Measurements from ENCODE around the gene MYO6. TPM values are rescaled to one million over a fixed set of nuclear protein-coding genes. Genes with fewer than 3 reads are reported as not detected.

Gene MYO6
- total RNA-seq, 1 experiment from 2014 or later: 46.9 TPM

DNA sequence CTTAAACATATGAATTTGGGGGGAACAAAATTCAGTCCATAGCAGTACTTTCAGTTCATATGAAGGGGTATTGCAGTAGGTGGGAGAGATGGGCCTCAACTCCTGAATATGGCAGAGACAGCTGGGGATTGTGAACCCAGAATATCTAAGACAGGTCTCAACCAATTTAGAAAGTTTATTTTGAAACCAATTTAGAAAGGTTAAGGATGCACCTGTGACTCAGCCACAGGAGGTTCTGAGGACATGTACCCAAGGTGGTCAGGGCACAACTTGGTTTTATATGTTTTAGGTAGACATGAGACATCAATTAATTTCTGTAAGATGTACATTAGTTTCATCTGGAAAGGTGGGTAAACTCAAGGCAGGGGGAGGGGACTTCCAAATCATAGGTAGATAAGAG, 59.5 kb downstream of the MYO6 start:
- Mint-ChIP-seq H3K36me3 (ENCODE audit: insufficient read depth in 1 of 3, low read depth in 3 of 3) (peaks cover 9 to 32% (median 23%) of the 10 kb centered on the region in 3 experiments; a peak in 6 of 7 replicates), H3K27ac (no peak overlapping the region), H3K4me1 (peaks cover 14 to 23% of the 10 kb centered on the region in 2 experiments), H3K4me3 (no peak overlapping the region), H3K27me3 (ENCODE audit: low read depth) (no peaks in the 10 kb centered on the region), H3K9me3 (peaks cover 15 to 16% of the 10 kb centered on the region in 2 experiments)
- DNase-seq: no peak
- Histone ChIP-seq H3K56ac (ENCODE audit: insufficient read length, low read depth, low read length) (no peak overlapping the region), H3T11ph (ENCODE audit: low read length) (no peak overlapping the region), H3K27me3 (ENCODE audit: insufficient read depth, low read length) (no peaks in the 10 kb centered on the region), H3K4me2 (ENCODE audit: insufficient read depth, insufficient read length, low read length) (no peak overlapping the region), H3K79me2 (ENCODE audit: insufficient read depth, low read length) (no peaks in the 10 kb centered on the region), H3K4ac (ENCODE audit: low read depth, low read length) (no peak overlapping the region), H3K23me2 (ENCODE audit: insufficient read length, low read depth, low read length, poor library complexity, severe bottlenecking) (no peaks in the 10 kb centered on the region), H2AFZ (ENCODE audit: low read length) (no peak overlapping the region), H2BK12ac (ENCODE audit: insufficient read length, low read depth, low read length) (no peak overlapping the region), H3K23ac (ENCODE audit: insufficient read length, low read depth, low read length) (no peak overlapping the region), H4K20me1 (ENCODE audit: control insufficient read depth, insufficient read depth, insufficient read length) (no peaks in the 10 kb centered on the region), H2AK5ac (ENCODE audit: insufficient read length, low read length) (no peak overlapping the region), H3K27ac (ENCODE audit: insufficient read length, low read depth, low read length) (no peak overlapping the region), H3K9me3 (ENCODE audit: control insufficient read depth, low read depth, low read length) (no peaks in the 10 kb centered on the region), H2BK15ac (ENCODE audit: low read depth, low read length) (no peak overlapping the region), H3K18ac (ENCODE audit: insufficient read length, low read depth, low read length) (no peak overlapping the region), H3K14ac (ENCODE audit: insufficient read depth, low read length) (no peak overlapping the region), H2BK5ac (ENCODE audit: insufficient read length, low read length) (no peak overlapping the region), H3K79me1 (ENCODE audit: insufficient read depth, low read depth, low read length, poor library complexity, severe bottlenecking) (no peaks in the 10 kb centered on the region), H2BK20ac (ENCODE audit: low read depth, low read length, poor library complexity, severe bottlenecking) (no peak overlapping the region), H3K4me1 (ENCODE audit: insufficient read depth, low read length) (no peaks in the 10 kb centered on the region; the same call in 1 of the 2 replicates), H3K9ac (ENCODE audit: extremely low read depth, insufficient read length, low read length) (no peak overlapping the region), H2BK120ac (ENCODE audit: low read depth, low read length, poor library complexity, severe bottlenecking) (no peak overlapping the region), H4K91ac (ENCODE audit: insufficient read length, low read depth, low read length) (no peak overlapping the region), H4K5ac (ENCODE audit: insufficient read length, low read depth, low read length) (no peak overlapping the region), H4K8ac (replicated peaks; ENCODE audit: insufficient read length, low read depth, low read length) (no peak overlapping the region)
- TF ChIP-seq, protein P1, sequence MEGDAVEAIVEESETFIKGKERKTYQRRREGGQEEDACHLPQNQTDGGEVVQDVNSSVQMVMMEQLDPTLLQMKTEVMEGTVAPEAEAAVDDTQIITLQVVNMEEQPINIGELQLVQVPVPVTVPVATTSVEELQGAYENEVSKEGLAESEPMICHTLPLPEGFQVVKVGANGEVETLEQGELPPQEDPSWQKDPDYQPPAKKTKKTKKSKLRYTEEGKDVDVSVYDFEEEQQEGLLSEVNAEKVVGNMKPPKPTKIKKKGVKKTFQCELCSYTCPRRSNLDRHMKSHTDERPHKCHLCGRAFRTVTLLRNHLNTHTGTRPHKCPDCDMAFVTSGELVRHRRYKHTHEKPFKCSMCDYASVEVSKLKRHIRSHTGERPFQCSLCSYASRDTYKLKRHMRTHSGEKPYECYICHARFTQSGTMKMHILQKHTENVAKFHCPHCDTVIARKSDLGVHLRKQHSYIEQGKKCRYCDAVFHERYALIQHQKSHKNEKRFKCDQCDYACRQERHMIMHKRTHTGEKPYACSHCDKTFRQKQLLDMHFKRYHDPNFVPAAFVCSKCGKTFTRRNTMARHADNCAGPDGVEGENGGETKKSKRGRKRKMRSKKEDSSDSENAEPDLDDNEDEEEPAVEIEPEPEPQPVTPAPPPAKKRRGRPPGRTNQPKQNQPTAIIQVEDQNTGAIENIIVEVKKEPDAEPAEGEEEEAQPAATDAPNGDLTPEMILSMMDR (conservative IDR thresholded peaks at IDR 0.05): no peak

Data from H9 (cell line).